HepG2 (cell line): Measurements from ENCODE around the gene CORO1C.

Experiments used
- ADNP ChIP-seq: sonication (generic); formaldehyde crosslinking; IDR thresholded peaks from 2 replicates; pipeline ENCODE4 v1.4.0; 2020; ENCODE audit warnings: missing genetic modification reagents
- CTCF ChIP-seq: sonication (generic); formaldehyde crosslinking; IDR thresholded peaks from 2 replicates; pipeline ENCODE4 v1.5.0; 2020; ENCODE audit warnings: mild to moderate bottlenecking, missing genetic modification reagents, moderate library complexity
- EZH2 ChIP-seq: conservative IDR thresholded peaks from 2 replicates; pipeline ENCODE4 v1.6.1; 2012; ENCODE audit warnings: mild to moderate bottlenecking, low read depth, low read length, moderate library complexity
- FOXM1 ChIP-seq: sonication (generic); formaldehyde crosslinking; IDR thresholded peaks from 2 replicates; pipeline ENCODE4 v1.5.0; 2020; ENCODE audit warnings: missing genetic modification reagents
- KDM5A ChIP-seq: fragments of 200-600 bp; sonication (generic); IDR thresholded peaks from 2 replicates; pipeline ENCODE4 v1.7.0; 2018; ENCODE audit warnings: antibody characterized with exemption, mild to moderate bottlenecking, low read length, borderline replicate concordance
- KDM6A ChIP-seq: IDR thresholded peaks from 2 replicates; pipeline ENCODE4 v1.6.1; 2016; ENCODE audit warnings: low read depth
- MAX ChIP-seq: IDR thresholded peaks from 2 replicates; pipeline ENCODE4 v1.6.1; 2012; ENCODE audit warnings: inconsistent platforms
- NR3C1 ChIP-seq: sonication (generic); formaldehyde crosslinking; IDR thresholded peaks from 2 replicates; pipeline ENCODE4 v1.4.0; 2020; ENCODE audit warnings: missing genetic modification reagents
- PCBP1 ChIP-seq: fragments of 200-400 bp; formaldehyde crosslinking; IDR thresholded peaks from 2 replicates; pipeline ENCODE4 v1.6.1; 2017; ENCODE audit warnings: mild to moderate bottlenecking, low read depth, low read length, borderline replicate concordance
- POLR2AphosphoS5 ChIP-seq: IDR thresholded peaks from 2 replicates; pipeline ENCODE4 v1.6.1; 2012; ENCODE audit warnings: low read depth, low read length
- SETDB1 ChIP-seq: sonication (generic); formaldehyde crosslinking; IDR thresholded peaks from 2 replicates; pipeline ENCODE4 v1.5.1; 2020; ENCODE audit warnings: missing genetic modification reagents, mild to moderate bottlenecking, borderline replicate concordance
- ZNF124 ChIP-seq: sonication (generic); formaldehyde crosslinking; IDR thresholded peaks from 2 replicates; pipeline ENCODE4 v1.4.0; 2020; ENCODE audit warnings: missing genetic modification reagents
- ZNF503 ChIP-seq: sonication (generic); formaldehyde crosslinking; IDR thresholded peaks from 2 replicates; pipeline ENCODE4 v1.4.0; 2020; ENCODE audit warnings: missing genetic modification reagents
- ZSCAN31 ChIP-seq: sonication (generic); formaldehyde crosslinking; IDR thresholded peaks from 2 replicates; pipeline ENCODE4 v1.5.0; 2020; ENCODE audit warnings: low read depth, mild to moderate bottlenecking, missing genetic modification reagents

- no peak for TF ChIP-seq ZNF503
- no peak for TF ChIP-seq MAX
- TF ChIP-seq SETDB1 (CRISPR knock-in tag), result no peak
- TF ChIP-seq KDM5A, result no peak
- TF ChIP-seq FOXM1 (CRISPR knock-in tag), result no peak
- TF ChIP-seq EZH2, result no peak
- no peak for TF ChIP-seq ZSCAN31 (CRISPR knock-in tag)
- no peak for TF ChIP-seq POLR2AphosphoS5
- no peak for TF ChIP-seq KDM6A (CRISPR knock-in tag)
- no peak for TF ChIP-seq PCBP1
- no peak for TF ChIP-seq ADNP (CRISPR knock-in tag)
- TF ChIP-seq ZNF124, result no peak
- no peak for TF ChIP-seq CTCF
- no peak for TF ChIP-seq NR3C1 (CRISPR knock-in tag)
Measured at GRCh38 chr12:108750526-108750925, 19.2 kb upstream of the CORO1C start.
